ENCODE results near the gene LTBP1. TPM values are rescaled to one million over a fixed set of nuclear protein-coding genes. Genes with fewer than 3 reads are reported as not detected.
"Not testable (repeated sequence)": the region's sequence is repeated elsewhere in the genome, so short reads cannot be mapped to it uniquely, and the experiment has no call there.

LTBP1 gene
- total RNA-seq, 2 donors from 2014 or later: 0.04 to 0.29 TPM

DNA sequence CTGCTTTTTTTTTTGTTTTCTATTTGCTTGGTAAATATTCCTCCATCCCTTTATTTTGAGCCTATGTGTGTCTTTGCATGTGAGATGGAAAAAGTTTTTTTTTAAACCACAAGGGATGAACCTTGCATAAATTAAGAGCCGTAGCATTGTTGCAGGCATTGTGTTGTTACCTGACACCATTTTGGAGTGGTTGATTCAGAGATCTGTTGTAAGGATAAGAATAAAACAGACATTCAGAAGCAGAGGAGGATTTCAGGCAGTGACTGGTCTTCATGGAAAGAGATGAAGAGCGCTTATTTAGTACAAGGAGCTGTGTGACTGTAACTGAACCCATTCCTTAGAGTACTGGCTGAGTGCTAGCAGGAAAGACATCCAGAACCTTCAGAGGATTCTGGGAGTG, 101.2 kb downstream of the LTBP1 start:
- H3K4me1 Mint-ChIP-seq: no peaks in the 10 kb centered on the region
- no peak overlapping the region for H3K4me3 Mint-ChIP-seq
- H3K36me3 Mint-ChIP-seq (ENCODE audit: low read depth): no peaks in the 10 kb centered on the region

DNA sequence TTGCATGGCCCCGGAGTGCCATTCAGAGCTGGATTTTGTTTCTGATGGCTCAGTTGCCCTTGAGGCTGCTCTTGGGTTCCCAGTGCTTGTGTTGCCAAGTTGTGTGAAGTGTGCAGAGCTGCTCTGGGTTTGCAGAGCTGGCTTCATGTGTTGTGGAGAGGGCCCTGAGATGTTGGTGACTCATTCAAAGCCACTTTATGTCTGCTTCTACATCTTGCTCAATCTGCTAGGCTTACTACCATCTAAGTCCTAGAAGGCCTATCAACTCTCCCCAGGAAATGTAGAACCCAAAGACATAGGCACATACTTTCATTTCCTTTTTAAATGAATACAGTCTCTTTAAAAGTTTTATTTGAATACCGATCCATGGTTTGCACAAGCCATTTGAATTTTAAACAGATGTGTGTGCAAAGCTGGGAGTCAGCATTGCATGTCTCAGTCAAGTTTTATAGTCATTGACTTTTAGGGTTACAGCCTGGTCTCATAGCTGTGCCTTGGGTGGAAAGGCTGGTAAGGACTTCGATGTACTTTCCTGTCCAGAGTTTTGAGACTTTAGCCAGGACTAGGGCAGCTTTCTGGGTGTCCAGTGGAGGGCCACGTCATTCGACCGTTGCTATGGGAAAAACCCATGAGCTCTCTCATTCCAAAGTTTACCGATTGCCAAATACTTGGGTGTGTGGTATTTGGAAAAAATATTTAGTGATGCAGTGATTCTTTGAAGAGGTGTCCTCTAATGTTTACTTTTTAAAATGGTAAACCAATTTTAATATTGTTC, 105.0 kb downstream of the LTBP1 start:
- no peak overlapping the region for H3K4me3 Mint-ChIP-seq
- no peak overlapping the region for H3K27ac Mint-ChIP-seq
- H3K27me3 Mint-ChIP-seq: peaks cover 3% of the 10 kb centered on the region
- no peak for ATAC-seq (replicated peaks)
- no peaks in the 10 kb centered on the region for H3K9me3 Mint-ChIP-seq
- no peaks in the 10 kb centered on the region for H3K4me1 Mint-ChIP-seq
- H3K36me3 Mint-ChIP-seq (ENCODE audit: low read depth): no peaks in the 10 kb centered on the region

More for the DNA sequence above, 101.2 kb downstream of the LTBP1 start:
- H3K9me3 Mint-ChIP-seq: no peaks in the 10 kb centered on the region
- no peak for ATAC-seq (replicated peaks)
- peaks cover 3% of the 10 kb centered on the region for H3K27me3 Mint-ChIP-seq
- H3K27ac Mint-ChIP-seq: no peak overlapping the region

DNA sequence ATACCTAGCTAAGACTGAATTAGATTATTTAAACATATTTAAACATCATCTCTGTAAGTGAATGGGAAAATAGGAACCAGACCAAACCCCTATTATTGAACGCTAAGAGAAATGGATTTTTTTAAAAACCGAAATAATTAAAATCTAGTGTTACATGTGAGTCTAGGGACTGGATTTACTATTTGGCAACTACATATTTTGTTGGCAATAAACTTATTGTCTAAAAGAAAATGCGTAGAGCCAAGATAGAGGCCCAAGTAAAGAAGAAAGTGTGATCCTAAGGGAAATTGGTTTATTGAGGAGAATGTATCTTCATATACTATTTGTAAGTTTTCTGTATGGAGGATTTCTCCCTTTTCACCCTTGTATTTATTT, 105.6 kb downstream of the LTBP1 start:
- Mint-ChIP-seq H3K4me3 (no peak overlapping the region), H3K27me3 (peaks cover 3% of the 10 kb centered on the region), H3K27ac (no peak overlapping the region), H3K4me1 (no peaks in the 10 kb centered on the region), H3K9me3 (no peaks in the 10 kb centered on the region), H3K36me3 (ENCODE audit: low read depth) (no peaks in the 10 kb centered on the region)
- no peak for ATAC-seq (replicated peaks)

DNA sequence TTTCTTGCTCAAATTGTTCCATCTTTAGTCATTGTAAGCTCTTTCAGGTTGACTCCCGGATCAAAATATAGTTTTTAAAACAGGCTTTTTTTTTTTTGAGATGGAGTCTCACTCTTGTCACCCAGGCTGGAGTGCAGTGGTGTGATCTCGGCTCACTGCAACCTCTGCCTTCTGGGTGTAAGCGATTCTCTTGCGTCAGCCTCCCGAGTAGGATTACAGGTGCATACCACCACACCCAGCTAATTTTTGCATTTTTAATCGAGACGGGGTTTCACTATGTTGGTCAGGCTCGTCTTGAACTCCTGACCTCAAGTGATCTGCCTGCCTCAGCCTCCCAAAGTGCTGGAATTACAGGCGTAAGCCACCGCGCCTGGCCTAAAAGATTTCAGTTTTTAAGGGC, 106.0 kb downstream of the LTBP1 start:
- ATAC-seq (replicated peaks); H3K27me3 Mint-ChIP-seq; H3K4me1 Mint-ChIP-seq; H3K9me3 Mint-ChIP-seq; H3K4me3 Mint-ChIP-seq; H3K36me3 Mint-ChIP-seq (ENCODE audit: low read depth); H3K27ac Mint-ChIP-seq: not testable (repeated sequence)

DNA sequence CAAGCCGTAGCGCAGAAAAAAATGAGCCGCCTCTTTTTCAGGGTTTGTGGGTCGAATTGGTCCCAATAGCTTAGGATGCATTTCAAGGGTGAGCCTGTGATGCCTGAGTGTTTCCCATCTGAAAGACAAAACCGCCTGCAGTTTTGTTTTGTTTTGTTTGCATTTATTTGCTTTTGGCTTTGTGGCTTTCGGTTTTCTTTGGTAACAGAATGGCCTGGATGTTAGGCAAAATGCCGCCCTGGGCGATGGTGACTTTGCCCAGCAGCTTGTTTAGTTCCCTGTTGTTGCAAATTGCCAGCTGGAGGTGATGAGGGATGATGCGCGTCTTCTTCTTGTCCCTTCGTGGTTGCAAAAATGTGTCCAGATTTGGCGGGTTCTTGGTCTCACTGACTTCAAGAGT, 109.4 kb downstream of the LTBP1 start:
- H3K27me3 Mint-ChIP-seq: peaks cover 12% of the 10 kb centered on the region
- H3K4me3 Mint-ChIP-seq: no peak overlapping the region
- no peak for ATAC-seq (replicated peaks)
- no peaks in the 10 kb centered on the region for H3K4me1 Mint-ChIP-seq
- H3K9me3 Mint-ChIP-seq: no peaks in the 10 kb centered on the region
- H3K27ac Mint-ChIP-seq: no peak overlapping the region
- H3K36me3 Mint-ChIP-seq (ENCODE audit: low read depth): no peaks in the 10 kb centered on the region

DNA sequence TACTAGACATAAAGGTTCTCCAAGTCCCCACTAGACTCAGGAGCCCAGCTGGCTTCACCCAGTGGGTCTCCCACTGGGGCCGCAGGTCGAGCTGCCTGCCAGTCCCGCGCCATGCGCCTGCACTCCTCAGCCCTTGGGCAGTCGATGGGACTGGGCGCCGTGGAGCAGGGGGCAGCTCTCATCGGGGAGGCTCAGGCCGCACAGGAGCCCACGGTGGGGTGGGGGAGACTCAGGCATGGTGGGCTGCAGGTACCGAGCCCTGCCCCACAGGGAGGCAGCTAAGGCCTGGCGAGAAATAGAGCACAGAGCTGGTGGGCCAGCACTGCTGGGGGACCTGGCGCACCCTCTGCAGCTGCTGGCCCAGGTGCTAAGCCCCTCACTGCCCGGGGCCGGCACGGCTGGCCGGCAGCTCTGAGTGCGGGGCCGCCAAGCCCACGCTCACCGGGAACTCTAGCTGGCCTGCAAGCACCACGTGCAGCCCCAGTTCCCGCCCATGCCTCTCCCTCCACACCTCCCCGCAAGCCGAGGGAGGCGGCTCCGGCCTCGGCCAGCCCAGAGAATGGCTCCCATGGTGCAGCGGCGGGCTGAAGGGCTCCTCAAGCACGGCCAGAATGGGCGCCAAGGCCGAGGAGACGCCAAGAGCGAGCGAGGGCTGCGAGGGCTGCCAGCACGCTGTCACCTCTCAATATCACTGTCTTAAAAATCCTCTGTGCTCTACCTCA, 110.7 kb downstream of the LTBP1 start:
- not testable (repeated sequence) for H3K9me3 Mint-ChIP-seq; H3K27ac Mint-ChIP-seq; ATAC-seq (replicated peaks); H3K4me1 Mint-ChIP-seq; H3K4me3 Mint-ChIP-seq; H3K36me3 Mint-ChIP-seq (ENCODE audit: low read depth)
- H3K27me3 Mint-ChIP-seq: peaks cover 13% of the 10 kb centered on the region

DNA sequence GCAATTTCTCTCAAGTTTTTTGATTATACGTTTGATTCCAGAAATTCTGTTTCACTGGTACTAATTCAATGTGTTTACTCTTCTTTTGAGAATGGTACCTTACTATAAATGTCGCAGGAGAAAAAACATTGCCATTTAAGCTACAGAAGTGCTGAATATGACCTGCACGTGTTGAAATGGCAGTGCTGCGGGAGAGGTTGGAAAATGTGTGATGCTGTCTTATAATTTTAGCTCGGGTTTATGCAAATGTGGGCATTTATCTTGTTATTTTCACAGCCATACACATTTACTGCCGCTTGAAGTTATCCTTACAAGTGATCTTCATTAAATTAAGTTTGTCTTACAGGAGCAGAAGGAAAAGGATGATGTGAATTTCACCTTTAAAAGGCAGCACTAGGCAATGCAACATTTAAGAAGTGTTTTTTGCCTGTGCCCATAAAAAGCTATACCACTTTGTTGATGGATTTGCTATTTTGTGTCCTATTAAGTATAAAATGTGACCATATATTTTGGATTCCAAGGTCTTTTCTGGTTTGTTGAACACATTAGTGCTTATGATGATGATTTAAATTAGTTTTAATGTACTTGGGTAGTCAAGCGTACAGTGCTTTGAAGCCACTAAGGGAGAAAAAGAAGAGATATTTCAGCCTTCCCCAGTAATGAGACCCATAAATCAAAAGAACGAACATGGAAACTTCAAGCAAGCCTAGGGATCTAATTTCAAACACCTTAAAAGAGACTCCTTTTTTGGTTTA, 112.1 kb downstream of the LTBP1 start:
- Mint-ChIP-seq H3K27ac (no peak overlapping the region), H3K9me3 (no peaks in the 10 kb centered on the region)
- no peak for ATAC-seq (replicated peaks)

DNA sequence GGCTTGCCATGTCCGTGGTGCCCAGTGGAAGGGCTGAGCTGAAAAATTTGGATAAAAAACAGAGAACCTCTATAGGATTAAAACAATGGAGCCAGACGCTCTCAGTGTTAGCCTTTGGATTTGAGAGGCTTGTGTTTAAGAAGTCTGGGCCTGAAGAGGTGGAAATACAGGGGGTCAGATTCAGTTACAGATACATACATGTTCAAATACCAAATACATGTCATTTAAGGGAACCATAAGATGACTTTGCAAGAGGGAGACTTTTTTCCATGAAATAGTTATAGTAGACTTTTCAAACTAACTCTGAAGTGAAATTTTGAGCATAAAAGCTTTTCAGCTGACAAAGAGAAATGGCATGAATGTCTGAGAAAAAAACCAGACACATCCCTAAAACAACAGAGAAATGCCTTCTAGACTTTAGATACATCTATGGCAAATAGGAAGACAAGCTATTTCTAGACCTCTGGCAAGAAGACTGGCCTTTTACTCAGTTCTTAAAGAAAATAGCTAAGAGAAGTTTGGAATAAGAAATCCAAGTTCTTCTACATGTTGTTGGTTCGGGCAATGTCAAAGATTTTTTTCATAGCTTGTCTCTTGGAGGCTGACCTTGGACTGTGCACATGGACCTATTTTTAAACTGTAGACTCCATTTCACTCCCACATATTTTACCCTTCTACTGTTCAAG, 112.9 kb downstream of the LTBP1 start:
- Mint-ChIP-seq H3K27ac (no peak overlapping the region), H3K27me3 (peaks cover 15% of the 10 kb centered on the region), H3K4me1 (no peaks in the 10 kb centered on the region), H3K36me3 (ENCODE audit: low read depth) (no peaks in the 10 kb centered on the region), H3K9me3 (no peaks in the 10 kb centered on the region), H3K4me3 (no peak overlapping the region)
- no peak for ATAC-seq (replicated peaks)

More for the DNA sequence above, 112.1 kb downstream of the LTBP1 start:
- H3K36me3 Mint-ChIP-seq (ENCODE audit: low read depth): no peaks in the 10 kb centered on the region
- no peaks in the 10 kb centered on the region for H3K4me1 Mint-ChIP-seq
- H3K4me3 Mint-ChIP-seq: no peak overlapping the region
- H3K27me3 Mint-ChIP-seq: peaks cover 15% of the 10 kb centered on the region

DNA sequence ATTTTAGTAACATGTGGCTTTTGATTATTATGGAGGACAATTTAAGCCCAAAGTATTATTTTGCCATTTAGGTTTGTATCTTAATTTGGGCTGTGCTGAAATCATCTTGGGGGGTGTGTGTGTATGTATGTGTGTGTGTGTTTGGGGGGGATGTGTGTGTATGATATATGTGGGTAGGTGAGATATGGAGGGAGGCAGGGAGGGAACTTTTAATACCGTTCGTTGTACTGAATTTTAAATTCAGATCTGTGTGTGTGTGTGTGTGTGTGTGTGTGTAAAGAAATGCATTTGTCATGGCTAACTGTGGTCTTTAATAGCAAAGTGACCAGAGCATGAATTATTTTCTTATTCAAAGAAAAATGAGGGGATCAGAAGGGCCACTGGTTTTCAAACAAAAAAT, 113.7 kb downstream of the LTBP1 start:
- no peak overlapping the region for H3K4me3 Mint-ChIP-seq

DNA sequence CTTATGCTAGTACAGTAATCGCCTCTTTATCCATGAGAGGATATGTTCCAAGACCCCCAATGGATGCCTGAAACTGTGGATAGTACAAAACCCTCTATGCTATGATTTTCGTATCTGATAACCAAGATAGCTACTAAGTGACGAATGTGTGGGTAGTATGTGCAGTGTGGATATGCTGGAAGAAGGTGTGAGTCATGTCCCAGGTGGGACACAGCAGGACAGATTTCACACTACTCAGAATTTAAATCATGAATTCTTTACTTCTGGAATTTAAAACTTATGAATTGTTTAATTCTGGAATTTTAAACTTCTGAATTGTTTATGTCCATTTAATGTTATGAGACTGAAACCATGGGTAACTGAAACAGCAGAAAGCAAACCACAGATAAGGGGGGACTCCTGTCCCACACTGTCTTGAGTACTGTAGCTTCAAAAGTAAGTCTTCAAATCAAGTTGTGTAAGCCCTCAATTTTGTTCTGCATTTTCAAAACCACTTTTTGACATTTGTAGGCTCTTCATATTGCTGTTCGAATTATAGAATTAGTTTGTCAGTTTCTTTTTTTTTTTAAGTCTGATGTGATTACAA, 116.0 kb downstream of the LTBP1 start:
- Mint-ChIP-seq H3K9me3 (no peaks in the 10 kb centered on the region), H3K4me3 (no peak overlapping the region), H3K36me3 (ENCODE audit: low read depth) (no peaks in the 10 kb centered on the region), H3K4me1 (no peaks in the 10 kb centered on the region), H3K27ac (no peak overlapping the region), H3K27me3 (peaks cover 18% of the 10 kb centered on the region)
- no peak for ATAC-seq (replicated peaks)

More for the DNA sequence above, 113.7 kb downstream of the LTBP1 start:
- Mint-ChIP-seq H3K27me3 (peaks cover 18% of the 10 kb centered on the region), H3K27ac (no peak overlapping the region), H3K36me3 (ENCODE audit: low read depth) (no peaks in the 10 kb centered on the region), H3K4me1 (no peaks in the 10 kb centered on the region), H3K9me3 (no peaks in the 10 kb centered on the region)
- no peak for ATAC-seq (replicated peaks)

DNA sequence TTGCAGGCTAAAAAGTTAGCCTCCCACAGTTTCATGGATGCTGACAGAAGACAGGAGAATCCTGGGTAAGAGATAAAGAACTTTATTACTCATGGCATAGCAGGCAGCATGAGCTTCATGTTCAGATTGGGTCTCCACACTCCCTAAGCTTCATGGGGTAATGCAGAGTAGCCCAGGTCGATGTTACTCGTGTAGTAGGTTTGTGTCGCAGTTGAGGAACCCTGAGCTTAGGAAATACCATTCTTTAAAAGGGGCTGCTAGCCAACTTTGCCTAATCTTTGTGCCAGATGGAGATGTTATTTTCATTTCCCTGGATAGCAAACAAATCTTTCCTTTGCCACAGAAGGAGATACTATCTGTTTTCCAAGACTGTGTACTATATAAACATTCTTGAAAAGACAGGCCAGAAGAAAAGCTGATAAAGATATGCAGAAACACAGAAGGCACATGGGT, 117.6 kb downstream of the LTBP1 start:
- no peaks in the 10 kb centered on the region for H3K9me3 Mint-ChIP-seq
- H3K4me1 Mint-ChIP-seq: peaks cover under 1% of the 10 kb centered on the region
- no peak for ATAC-seq (replicated peaks)
- H3K36me3 Mint-ChIP-seq (ENCODE audit: low read depth): no peaks in the 10 kb centered on the region
- H3K27me3 Mint-ChIP-seq: peaks cover 14% of the 10 kb centered on the region
- H3K4me3 Mint-ChIP-seq: no peak overlapping the region
- no peak overlapping the region for H3K27ac Mint-ChIP-seq

DNA sequence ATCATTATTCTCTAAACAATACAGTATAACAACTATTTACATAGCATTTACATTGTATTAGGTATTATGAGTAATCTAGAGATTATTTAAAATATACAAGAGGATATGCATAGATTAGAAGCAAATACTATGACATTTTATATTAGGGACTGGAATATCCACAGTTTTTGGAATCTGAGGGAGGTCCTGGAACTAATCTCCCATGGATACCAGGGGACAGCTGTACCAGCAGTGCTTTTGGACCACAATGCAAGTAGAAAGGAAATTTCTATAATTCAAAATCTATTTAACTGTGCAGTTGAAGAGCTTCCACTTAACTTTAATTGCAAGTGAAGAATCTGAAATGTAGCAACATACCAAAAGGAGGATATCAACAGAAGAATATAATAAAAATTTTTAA, 120.8 kb downstream of the LTBP1 start:
- peaks cover 13% of the 10 kb centered on the region for H3K27me3 Mint-ChIP-seq
- peaks cover 6% of the 10 kb centered on the region for H3K4me1 Mint-ChIP-seq
- H3K27ac Mint-ChIP-seq: no peak overlapping the region
- H3K9me3 Mint-ChIP-seq: no peaks in the 10 kb centered on the region
- no peak for ATAC-seq (replicated peaks)
- no peaks in the 10 kb centered on the region for H3K36me3 Mint-ChIP-seq (ENCODE audit: low read depth)
- no peak overlapping the region for H3K4me3 Mint-ChIP-seq

DNA sequence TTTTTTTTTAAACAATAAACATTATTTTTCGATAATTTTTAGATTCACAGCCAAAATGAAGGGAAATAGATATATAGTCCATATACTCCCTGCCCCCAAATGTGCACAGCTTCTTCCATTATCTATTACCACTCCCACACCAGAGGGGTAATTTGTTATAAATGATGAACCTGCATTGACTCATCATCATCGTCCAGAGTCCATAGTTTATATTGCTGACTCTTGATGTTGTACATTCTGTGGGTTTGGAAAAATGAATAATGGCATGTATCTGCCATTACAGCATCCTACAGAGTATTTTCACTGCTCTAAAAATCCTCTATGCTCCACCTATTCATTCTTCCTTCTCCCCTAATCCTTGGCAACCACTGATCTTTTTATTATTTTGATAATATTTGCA, 121.5 kb downstream of the LTBP1 start:
- Mint-ChIP-seq H3K9me3 (no peaks in the 10 kb centered on the region), H3K36me3 (ENCODE audit: low read depth) (no peaks in the 10 kb centered on the region), H3K4me3 (no peak overlapping the region), H3K27ac (no peak overlapping the region), H3K27me3 (peaks cover 17% of the 10 kb centered on the region), H3K4me1 (peaks cover 6% of the 10 kb centered on the region)
- ATAC-seq (replicated peaks): no peak

Measured in activated T-helper 17 cell treated with anti-CD3 and anti-CD28 coated beads, Interleukin-2, amount 50 U/mL, for 72 hours (primary cell).